Urinary bladder (tissue), 4 donors: ENCODE measurements around the gene PSME2. TPM values are rescaled to one million over a fixed set of nuclear protein-coding genes. Genes with fewer than 3 reads are reported as not detected.

Source experiments
- DNase-seq: peaks from one replicate; pipeline ENCODE4 v3.0.0-alpha.2; 2015; ENCODE audit errors: extremely low spot score
- H3K27ac ChIP-seq: one replicate; pipeline ENCODE4 v1.5.1; 2013; ENCODE audit warnings: low read depth, mild to moderate bottlenecking, moderate library complexity
- H3K36me3 ChIP-seq: one replicate; pipeline ENCODE4 v1.6.1; 2013; ENCODE audit warnings: mild to moderate bottlenecking, moderate library complexity; ENCODE audit not compliant: insufficient read depth
- H3K4me1 ChIP-seq: one replicate; pipeline ENCODE4 v1.6.1; 2013; ENCODE audit warnings: mild to moderate bottlenecking, moderate library complexity; ENCODE audit not compliant: insufficient read depth
- H3K4me3 ChIP-seq: one replicate; pipeline ENCODE4 v1.5.1; 2013; ENCODE audit warnings: low read depth, low read length
- WGBS: extraction: QIAGEN DNeasy Blood & Tissue Kit; methylation state at CpG from one replicate; pipeline ENCODE4 v1.1.7; 2013; 5-methylcytosine and 5-hydroxymethylcytosine counted together
- polyA plus RNA-seq: library from polyadenylated mRNA; stranded (reverse); fragments of 200-250 nt; gene quantifications from one replicate; pipeline ENCODE4 v1.2.3, GENCODE V29; 2013
- total RNA-seq: library from RNA; depleted of rRNA; stranded (reverse); fragments of >200 nt; gene quantifications from one replicate; pipeline ENCODE4 v1.2.3, GENCODE V29; 2014
- donor health status: healthy with polysubstance abuse.
- donor health status: healthy.

Gene PSME2
- total RNA-seq (67.9 TPM), polyA plus RNA-seq (97.7 TPM)

- peak; percentile 89 for DNase-seq
- Histone ChIP-seq H3K4me3 (peak within 1 kb of the TSS; percentile 74), H3K27ac (peak within 1 kb of the TSS; percentile 87), H3K36me3 (peaks cover 4% of the 10 kb centered on the region), H3K4me1 (no peaks in the 10 kb centered on the region)
- under 1% methylated on average over 25 of the region's 25 CpGs for WGBS
Observed at GRCh38 chr14:24146453-24146977, at the start of gene PSME2. PSME2 (minus strand) TSS chr14:24146610; CDS start chr14:24146581, 29 bp downstream.

GRCh38 chr14:24195186-24196070 is 49.0 kb upstream of the PSME2 start, which contains the start of gene TM9SF1:
TM9SF1 (minus strand) TSS chr14:24195441; CDS start chr14:24195019, 422 bp downstream.
- Histone ChIP-seq H3K4me1 (peaks cover 1% of the 10 kb centered on the region), H3K4me3 (peak within 1 kb of the TSS; percentile 67), H3K36me3 (no peaks in the 10 kb centered on the region), H3K27ac (peak within 1 kb of the TSS; percentile 94)
- DNase-seq, result peak; percentile 57
- under 1% methylated on average over 89 of the region's 89 CpGs for WGBS

GRCh38 chr14:24194873-24195185 is 48.4 kb upstream of the PSME2 start:
- Histone ChIP-seq H3K27ac (peak overlapping the region; percentile 94), H3K4me3 (peak overlapping the region; percentile 67), H3K36me3 (no peaks in the 10 kb centered on the region), H3K4me1 (peaks cover 1% of the 10 kb centered on the region)
- 56% methylated on average over 8 of the region's 8 CpGs for WGBS
- DNase-seq, result no peak

- peaks cover 1% of the 10 kb centered on the region for H3K4me1 ChIP-seq
- 81% methylated on average over 7 of the region's 7 CpGs for WGBS
- H3K4me3 ChIP-seq, result peak overlapping the region; percentile 67
Observed at GRCh38 chr14:24194186-24194872, 47.9 kb upstream of the PSME2 start.

GRCh38 chr14:24192933-24193332 is 46.5 kb upstream of the PSME2 start:
- peaks cover 1% of the 10 kb centered on the region for H3K4me1 ChIP-seq
- no peaks in the 10 kb centered on the region for H3K36me3 ChIP-seq
- H3K27ac ChIP-seq, result no peak overlapping the region
- WGBS, result 97% methylated on average over 15 of the region's 15 CpGs
- H3K4me3 ChIP-seq, result no peak overlapping the region
- DNase-seq, result no peak

More at GRCh38 chr14:24194186-24194872, 47.9 kb upstream of the PSME2 start:
- no peak for DNase-seq
- H3K27ac ChIP-seq, result no peak overlapping the region
- H3K36me3 ChIP-seq, result no peaks in the 10 kb centered on the region

- DNase-seq, result no peak
- Histone ChIP-seq H3K27ac (no peak overlapping the region), H3K36me3 (no peaks in the 10 kb centered on the region), H3K4me1 (no peaks in the 10 kb centered on the region), H3K4me3 (no peak overlapping the region)
- 92% methylated on average over 10 of the region's 10 CpGs for WGBS
Observed at GRCh38 chr14:24190416-24190815, 44.0 kb upstream of the PSME2 start.

GRCh38 chr14:24189460-24189859 is 43.0 kb upstream of the PSME2 start:
- WGBS, result 94% methylated on average over 9 of the region's 9 CpGs
- DNase-seq, result no peak
- Histone ChIP-seq H3K4me3 (no peak overlapping the region), H3K36me3 (no peaks in the 10 kb centered on the region), H3K27ac (no peak overlapping the region), H3K4me1 (no peaks in the 10 kb centered on the region)

GRCh38 chr14:24189059-24189375 is 42.6 kb upstream of the PSME2 start:
- H3K27ac ChIP-seq, result no peak overlapping the region
- no peaks in the 10 kb centered on the region for H3K4me1 ChIP-seq
- no peak for DNase-seq
- 2% methylated on average over 3 of the region's 3 CpGs for WGBS
- no peaks in the 10 kb centered on the region for H3K36me3 ChIP-seq
- no peak overlapping the region for H3K4me3 ChIP-seq

GRCh38 chr14:24188251-24189058 is 42.0 kb upstream of the PSME2 start, which contains the start of gene IPO4:
IPO4 (minus strand) TSS chr14:24188816; CDS start chr14:24188787, 29 bp downstream.
- peak within 1 kb of the TSS; percentile 16 for H3K27ac ChIP-seq
- under 1% methylated on average over 65 of the region's 65 CpGs for WGBS
- DNase-seq, result peak; percentile 92
- H3K36me3 ChIP-seq, result no peaks in the 10 kb centered on the region
- no peaks in the 10 kb centered on the region for H3K4me1 ChIP-seq
- peak within 1 kb of the TSS; percentile 62 for H3K4me3 ChIP-seq

- 88% methylated on average over 2 of the region's 2 CpGs for WGBS
Observed at GRCh38 chr14:24187539-24187915, 41.1 kb upstream of the PSME2 start.

GRCh38 chr14:24186831-24187538 is 40.6 kb upstream of the PSME2 start:
- DNase-seq, result no peak
- no peaks in the 10 kb centered on the region for H3K4me1 ChIP-seq
- H3K4me3 ChIP-seq, result no peak overlapping the region
- H3K27ac ChIP-seq, result no peak overlapping the region
- no peaks in the 10 kb centered on the region for H3K36me3 ChIP-seq
- WGBS, result 93% methylated on average over 10 of the region's 10 CpGs

More at GRCh38 chr14:24187539-24187915, 41.1 kb upstream of the PSME2 start:
- Histone ChIP-seq H3K36me3 (no peaks in the 10 kb centered on the region), H3K4me3 (no peak overlapping the region), H3K27ac (no peak overlapping the region), H3K4me1 (no peaks in the 10 kb centered on the region)
- DNase-seq, result no peak

GRCh38 chr14:24185741-24186140 is 39.3 kb upstream of the PSME2 start:
- H3K36me3 ChIP-seq, result no peaks in the 10 kb centered on the region
- no peak overlapping the region for H3K27ac ChIP-seq
- WGBS, result 93% methylated on average over 11 of the region's 11 CpGs
- DNase-seq, result no peak
- no peaks in the 10 kb centered on the region for H3K4me1 ChIP-seq
- no peak overlapping the region for H3K4me3 ChIP-seq

GRCh38 chr14:24185026-24185425 is 38.6 kb upstream of the PSME2 start:
- Histone ChIP-seq H3K4me3 (no peak overlapping the region), H3K4me1 (no peaks in the 10 kb centered on the region), H3K27ac (no peak overlapping the region), H3K36me3 (peaks cover 2% of the 10 kb centered on the region)
- 96% methylated on average over 7 of the region's 7 CpGs for WGBS
- DNase-seq, result no peak
